Kidney glomerular epithelial cell (primary cell): ENCODE measurements around the gene RLF.

Experiments used
- DNase-seq: peaks from one replicate; lab custom pipeline; 2025; lab: John Stamatoyannopoulos, UW

RLF gene

DNA sequence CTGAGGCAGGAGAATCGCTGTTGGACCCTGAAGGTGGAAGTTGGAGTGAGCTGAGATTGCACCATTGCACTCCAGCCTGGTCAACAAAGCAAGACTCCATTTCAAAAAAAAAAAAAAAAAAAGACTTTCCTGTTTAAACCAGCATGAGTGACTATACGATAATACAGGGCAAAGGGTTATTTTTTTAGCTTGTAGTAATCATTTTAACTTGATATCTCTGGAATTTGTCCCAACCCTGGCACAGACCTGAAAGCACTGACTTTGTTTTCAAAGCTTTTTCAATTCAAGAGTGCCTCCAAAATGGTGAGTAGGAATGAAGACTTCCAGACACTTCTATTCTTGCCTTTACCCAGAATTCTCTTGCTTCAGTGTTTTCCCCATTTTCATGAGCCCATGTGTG lies 82.2 kb downstream of the RLF start:
- DNase-seq: no peak

DNA sequence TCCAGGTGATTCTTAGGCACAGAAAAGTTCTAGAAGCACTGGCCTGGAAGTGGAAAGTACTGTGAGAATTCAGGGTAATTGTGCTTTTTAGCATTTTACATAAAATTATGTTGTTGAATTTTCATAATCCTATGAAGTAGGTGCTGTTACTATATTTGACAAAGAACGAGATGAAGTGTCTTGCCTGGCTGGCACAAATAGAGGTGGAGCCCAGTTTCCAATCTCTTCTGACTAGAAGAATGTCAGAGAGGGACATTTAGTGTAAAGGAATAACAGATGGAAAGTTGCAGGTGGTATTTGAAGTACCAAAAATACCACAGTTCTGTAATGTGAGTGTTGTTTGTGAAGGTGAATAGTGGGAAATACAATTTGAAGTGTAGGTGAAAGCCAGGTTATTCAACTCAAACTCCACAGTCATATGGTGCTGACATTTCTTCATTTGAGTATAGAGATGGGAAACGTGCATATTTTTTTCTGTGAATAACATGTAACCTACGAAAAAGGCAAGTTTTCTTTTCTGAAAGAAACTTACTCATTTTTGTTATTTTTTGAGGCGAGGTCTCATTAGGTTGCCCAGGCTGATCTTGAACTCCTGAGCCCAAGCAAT lies 83.1 kb downstream of the RLF start:
- no peak for DNase-seq

DNA sequence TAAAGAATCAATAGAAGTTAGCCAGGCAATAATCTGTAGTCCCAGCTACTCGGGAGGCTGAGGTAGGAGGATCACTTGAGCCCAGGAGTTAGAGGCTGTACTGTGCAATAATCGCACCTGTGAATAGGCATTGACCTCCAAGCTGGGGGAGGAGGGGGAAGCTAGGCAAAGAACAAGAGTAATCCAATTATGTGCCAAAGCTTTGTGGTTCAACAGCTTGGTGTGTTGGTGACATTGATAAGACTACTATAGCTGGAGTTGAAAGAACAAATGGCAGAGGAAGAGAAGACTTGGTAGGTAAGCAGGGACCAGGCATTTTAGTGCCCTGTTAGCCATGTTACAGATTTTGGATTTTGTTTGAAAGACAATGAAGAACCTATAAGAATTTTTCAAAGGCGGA lies 84.5 kb downstream of the RLF start:
- DNase-seq: no peak

DNA sequence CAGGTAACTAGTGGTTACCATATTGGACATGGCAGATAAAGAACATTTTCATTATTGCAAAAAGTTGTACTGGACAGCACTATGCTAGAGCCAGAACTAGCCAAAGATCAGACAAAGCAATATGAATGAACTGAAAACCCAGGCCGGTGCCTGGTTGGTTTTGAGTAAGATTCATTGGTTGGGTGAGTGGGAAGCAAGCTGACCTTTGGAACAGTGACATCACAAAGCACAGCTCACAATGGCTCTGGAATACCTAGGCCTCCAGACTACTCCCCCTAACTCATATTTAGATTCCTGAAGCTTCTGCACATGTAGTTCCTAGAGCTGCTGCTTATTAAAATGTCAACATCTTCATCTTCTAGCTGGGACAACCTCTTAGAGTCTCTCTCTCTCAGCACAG lies 86.5 kb downstream of the RLF start, which contains the start of gene TMCO2:
TMCO2 (plus strand) TSS at position 283 of the 400 bp plus-strand sequence; CDS start at position 340, 57 bp downstream.
- DNase-seq: no peak

DNA sequence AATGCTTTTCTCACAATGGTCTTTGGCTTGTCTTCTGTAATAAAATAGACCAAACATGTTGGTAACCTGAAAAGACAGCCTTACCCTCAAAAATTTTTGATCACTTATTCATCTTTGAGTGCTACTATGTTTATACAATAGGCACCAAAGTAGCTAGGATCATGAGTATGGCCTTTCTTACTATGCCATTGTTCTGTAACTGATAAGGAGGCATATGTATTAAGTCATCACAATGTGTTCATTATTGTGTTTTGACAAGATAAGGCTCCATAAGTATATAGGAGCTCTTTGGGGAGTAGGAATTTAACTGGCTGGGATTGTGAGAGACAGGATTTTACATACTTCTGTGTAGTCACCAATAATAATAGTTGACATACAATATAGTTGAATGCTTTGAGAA lies 87.2 kb downstream of the RLF start:
- no peak for DNase-seq

DNA sequence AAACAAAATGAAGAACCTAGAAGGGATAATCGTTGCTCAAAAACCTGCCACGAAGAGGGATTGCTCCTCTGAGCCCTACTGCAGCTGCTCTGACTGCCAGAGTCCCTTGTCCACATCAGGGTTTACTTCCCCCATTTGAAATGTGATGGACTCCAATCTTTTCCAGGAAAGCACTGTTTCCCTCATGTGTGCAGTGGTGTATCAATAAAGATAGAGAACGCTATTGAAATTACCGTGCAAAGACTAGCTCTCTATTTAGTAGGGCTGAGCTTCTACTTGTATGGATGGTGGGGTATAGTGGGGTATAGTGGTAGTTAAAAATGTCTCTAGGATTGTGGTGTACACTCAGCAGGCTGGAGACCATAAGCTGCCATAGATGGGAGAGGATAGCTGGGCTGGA lies 90.3 kb downstream of the RLF start:
- DNase-seq: no peak

DNA sequence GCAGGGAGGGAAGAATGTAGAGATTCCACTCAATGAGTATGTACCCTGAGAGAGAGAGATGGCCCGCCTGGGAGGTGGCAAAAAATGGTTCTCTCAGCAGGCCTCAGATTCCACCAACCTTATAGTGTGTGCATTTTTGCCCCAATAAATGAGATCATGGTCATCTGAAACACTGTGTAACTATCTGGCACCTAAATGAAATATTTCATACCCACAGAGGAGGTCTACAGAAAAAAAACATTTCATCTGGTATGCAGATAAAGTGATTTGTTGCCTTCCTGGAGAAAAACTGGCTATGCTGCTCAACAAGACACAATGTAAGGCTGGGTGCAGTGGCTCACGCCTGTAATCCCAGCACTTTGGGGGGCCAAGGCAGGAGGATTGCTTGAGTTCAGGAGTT lies 91.4 kb downstream of the RLF start:
- DNase-seq: no peak

DNA sequence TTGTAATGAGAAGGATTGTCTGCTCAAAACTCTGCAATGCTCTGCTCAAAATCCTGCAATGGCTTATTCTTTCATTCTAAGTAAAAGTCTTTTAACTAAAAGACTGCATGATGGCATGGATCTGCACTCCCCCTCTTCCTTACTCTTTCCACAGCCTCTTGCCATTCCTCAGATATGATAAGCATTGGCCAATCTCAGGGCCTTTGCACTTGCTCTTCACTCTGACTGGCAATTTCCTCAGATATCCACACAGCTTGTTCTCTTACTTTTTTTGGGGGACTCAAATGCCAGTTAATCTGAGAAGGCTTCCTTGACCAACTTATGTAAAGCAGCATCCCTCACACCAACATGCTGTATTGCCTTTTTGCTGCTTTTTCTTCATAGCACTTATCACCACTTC lies 94.0 kb downstream of the RLF start:
- DNase-seq: no peak

DNA sequence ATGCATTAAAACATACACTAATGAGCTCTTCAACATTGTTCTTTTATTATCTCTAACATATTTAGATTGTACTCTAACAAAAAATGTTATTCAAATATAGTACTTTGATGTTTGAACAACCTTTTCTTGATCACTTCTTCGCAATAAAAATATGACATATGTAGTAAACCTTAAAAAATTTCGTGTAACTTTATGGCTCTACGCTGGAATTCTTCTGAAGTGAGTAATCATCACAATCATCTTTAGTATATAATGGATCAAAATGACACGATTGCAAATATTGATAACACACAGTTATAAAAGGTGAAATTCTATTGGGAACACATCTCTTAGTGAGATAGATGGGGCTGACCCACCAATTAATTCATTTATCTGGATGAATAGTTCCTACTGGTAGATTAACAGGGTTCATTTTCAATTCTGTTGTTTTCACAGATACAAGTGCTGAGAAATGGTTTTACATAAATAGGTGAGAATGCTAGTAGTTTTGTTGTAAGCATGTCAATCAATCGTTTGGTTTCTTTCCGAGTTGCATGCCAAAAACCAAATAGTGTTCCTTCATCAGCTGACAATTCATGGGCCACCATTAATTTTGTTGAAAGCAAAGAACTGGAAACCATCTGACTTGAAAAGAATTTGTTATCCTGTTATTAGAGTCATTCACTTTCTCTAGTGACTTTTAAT lies 95.4 kb downstream of the RLF start:
- DNase-seq: no peak

DNA sequence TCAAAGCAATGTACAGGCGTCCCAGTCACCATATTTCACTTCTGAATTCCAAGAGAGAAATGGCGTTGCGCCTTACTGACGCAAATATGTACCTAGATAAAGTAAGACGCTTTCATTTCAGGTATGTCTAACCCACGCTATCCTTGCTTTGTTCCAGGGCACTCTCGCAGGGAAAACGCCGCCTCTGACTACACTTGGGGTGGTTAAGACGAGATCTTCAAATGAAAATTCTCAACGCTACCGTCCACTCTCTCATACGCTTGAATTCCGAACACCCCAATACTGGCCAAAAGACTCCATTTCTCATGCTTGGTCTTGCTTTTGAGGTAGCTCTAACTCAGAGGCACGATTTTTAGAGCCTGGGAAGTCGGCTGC lies 96.1 kb downstream of the RLF start:
- peak; percentile 71 for DNase-seq

DNA sequence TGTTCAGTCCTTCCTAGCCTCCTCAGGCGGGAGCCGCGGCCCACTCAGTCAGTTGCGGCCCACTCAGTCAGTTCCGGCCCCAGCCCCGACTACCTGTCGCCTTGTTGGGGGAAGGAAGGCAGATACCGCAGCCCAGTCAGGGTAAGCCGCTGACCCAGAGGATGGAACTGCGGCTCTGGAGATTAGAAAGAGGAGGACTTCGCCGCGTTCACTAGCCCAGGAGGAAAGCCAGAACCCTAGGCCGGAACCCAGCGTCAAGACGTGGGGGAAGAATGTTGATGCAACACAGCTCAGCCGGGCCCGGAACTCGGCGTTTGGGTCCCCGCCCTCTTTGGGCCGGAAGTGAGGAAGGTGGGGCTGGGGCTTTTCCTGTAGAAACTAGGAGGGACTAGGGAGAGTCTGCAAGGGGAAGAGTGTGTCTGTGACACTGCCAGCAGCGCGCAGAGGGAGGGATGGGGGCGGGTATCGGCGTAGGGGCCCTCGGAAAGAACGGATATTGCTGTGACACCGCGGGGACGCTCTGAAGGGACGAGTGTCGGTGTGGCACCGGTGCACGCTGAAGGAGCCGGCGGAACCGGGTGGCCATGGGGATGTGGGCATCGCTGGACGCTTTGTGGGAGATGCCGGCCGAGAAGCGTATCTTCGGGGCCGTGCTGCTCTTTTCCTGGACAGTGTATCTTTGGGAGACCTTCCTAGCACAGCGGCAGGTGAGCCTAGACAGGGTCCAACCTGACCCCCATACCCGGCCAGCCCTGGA lies 96.7 kb downstream of the RLF start, which contains the start of gene ZMPSTE24:
ZMPSTE24 (plus strand) TSS at position 549 of the 757 bp plus-strand sequence; CDS start at position 585, 36 bp downstream.
- peak; percentile 94 for DNase-seq

DNA sequence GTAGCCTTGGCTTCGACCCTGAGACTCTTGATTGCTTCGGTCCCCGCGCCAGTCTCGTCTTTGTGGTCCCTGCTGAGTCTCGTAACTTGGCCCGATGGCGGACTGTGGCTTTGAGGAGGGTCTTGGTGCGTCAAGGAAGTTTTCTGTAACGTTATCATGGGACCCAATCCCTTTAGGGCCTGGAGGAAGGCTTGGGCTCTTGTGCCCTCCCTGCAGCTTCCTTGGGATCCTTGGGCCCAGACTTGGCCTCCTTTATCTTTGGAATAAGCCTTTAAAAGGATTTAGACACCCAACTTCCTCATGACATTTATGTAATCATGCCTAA lies 97.2 kb downstream of the RLF start:
- DNase-seq: no peak

DNA sequence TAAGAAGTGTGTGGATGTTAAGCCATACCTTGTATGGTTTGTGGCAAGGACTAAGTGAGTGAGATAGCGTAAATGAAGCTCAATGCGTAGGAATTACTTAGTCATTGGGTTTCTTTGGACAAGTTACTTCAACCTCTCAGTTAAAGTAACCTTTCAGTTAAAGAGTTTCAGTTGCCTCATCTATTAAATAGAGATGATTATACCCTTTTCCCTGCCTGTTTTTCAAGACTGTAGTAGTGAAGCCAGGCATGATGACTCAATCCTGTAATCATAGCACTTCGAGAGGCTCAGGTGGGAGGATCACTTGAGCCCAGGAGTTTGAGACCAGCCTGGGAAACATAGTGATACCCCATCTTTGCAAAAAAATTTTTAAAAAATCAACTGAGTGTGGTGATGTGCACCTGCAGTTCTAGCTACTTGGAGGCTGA lies 103.2 kb downstream of the RLF start:
- DNase-seq: no peak

DNA sequence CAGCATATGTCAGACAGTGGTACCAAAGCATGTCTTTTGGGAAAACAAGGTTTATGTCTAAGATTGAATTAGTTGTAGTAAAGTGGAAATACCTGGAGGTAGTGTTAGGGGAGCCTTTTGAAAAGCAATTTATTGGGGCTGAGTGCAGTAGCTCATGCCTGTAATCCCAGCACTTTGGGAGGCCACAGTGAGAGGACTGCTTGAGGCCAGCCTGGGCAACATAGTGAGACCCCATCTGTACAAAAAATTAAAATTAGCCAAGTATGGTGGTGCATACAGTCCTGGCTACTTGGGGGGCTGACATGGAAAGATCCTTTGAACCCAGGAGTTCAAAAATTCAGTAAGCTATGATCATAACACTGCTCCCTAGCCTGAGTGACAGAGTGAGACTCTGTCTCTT lies 104.1 kb downstream of the RLF start:
- DNase-seq: no peak

DNA sequence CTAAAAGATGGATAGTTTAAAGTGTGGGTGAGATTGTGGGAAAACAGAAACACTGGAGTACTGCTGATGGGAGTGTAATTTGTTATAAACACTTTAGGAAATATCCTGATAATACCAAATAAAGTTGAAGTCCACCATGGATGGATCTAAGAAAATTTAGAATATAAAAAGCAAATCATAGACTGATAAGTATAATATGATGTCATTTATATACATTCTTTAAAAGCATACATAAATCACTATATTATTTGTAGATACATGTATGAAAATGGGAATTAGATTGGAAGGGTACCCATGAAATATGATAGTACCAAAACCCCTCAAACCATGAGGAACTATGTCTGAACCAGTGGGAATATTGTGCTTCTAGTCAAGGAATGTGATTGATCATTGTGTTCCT lies 104.7 kb downstream of the RLF start:
- DNase-seq: no peak

DNA sequence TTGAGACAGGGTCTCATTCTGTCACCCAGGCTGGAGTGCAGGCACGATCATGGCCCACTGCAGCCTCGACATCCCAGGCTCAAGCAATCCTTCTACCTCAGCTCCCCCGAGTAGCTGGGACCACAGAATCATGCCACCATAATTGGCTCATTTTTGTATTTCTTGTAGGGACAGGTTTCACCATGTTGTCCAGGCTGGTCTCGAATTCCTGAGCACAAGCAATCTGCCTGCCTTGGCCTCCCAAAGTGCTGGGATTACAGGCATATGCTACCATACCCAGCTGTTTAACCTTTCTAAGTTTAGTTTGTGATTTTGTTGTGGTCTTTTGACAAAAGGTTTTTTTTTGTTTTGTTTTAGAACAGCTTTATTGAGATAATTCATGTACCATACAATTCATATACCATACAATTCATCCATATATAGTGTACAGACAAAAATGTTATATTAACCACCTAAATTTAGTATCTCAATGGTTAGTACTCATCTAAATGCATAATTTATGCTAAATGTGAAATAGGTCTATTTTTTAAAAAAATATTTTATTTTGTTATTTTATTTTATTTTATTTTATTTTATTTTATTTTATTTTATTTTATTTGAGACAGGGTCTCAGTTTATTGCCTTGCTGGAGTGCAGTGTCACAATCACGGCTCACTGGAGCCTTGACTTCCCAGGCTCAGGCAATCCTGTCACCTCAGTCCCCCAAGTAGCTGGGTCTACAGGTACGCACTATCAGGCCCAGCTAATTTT lies 105.8 kb downstream of the RLF start:
- no peak for DNase-seq

DNA sequence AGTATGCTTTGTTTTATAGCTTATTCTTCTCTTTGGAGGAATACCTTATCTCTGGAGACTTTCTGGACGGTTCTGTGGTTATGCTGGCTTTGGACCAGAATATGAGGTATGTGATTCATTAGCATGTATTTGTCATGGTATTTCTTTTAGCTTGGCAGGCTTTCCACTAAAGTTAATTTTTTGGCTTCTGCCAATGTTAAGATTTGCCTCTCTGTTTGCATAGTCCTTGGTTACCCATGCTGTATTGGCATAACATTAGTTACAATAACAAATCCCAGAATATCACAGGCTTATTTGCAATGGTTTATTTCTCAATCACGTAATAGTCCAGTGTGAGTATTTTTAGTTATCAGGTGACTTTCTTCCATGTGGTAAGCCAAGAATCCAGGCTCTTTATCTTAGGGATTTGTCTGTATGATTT lies 106.6 kb downstream of the RLF start:
- DNase-seq: peak; percentile 79

DNA sequence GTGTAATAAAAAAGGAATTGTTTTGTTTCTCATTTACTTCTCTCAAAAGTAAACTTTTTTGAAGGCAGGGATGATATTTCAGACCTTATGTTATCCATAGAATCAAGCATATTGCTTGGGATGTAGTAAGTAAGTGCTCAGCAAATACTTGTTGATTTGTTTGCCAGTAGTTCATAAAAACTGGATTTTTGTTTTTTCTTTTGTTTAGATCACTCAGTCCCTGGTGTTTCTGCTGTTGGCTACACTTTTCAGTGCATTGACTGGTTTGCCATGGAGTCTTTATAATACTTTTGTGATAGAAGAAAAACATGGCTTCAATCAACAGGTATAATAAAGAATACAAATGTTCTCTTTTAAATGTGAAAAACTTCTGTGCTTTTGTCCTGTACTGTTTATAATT lies 107.0 kb downstream of the RLF start:
- DNase-seq: no peak

DNA sequence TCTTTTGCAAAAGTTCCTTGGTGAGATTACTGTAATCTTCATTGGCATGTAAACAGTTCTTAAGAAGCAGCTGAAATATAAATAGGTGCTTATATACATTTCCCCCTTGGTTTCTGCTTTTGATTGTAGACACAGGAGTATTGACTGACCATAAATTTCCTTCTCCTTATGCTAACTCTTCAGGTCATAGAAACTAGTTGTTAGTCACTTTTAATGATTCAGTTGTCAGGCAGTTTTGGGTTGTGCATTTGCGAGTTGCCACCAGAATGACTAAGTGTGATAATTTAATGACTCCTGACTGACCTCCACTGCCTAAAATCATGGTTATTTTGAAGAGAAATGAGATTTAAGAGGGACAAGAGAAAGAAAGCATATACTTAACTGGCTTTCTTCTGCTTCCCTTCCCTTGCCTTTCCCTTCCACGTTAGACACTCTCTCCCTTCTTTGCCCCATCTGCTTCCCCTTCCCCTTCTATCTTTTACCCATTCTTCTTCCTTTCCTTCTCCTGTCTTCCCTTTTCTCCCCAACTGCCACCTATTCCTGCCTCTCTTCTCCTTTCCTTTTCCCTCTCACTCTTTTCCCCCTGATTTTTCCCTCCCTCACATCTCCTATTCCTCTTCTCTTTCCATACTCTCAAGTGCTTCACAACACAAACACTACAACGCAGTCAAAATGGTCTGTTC lies 109.1 kb downstream of the RLF start:
- no peak for DNase-seq

DNA sequence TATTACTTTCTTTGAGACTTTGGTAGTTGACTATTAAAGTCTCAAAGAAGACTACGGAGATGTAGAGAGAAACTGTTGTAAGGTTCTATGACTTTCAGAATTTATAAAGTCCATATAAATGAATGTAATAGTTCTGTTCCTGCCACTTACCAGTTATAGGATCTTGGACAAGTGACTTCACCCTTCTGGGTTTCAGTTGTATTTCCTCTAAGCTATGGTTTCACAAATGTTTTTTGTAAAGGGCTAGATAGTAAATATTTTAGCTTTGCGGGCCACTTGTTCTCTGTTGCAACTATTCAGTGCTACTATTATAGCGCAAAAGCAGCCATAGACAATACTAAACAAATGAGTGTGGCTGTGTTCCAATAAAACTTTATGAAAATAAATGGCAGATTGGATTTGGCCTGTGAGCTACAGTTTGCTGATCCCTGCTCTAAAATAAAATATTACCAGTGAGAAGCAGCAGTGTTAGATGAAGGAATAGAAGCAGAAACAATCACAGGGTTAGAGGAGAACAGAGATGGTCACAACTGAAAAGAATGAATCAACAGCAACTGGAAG lies 111.5 kb downstream of the RLF start:
- no peak for DNase-seq

DNA sequence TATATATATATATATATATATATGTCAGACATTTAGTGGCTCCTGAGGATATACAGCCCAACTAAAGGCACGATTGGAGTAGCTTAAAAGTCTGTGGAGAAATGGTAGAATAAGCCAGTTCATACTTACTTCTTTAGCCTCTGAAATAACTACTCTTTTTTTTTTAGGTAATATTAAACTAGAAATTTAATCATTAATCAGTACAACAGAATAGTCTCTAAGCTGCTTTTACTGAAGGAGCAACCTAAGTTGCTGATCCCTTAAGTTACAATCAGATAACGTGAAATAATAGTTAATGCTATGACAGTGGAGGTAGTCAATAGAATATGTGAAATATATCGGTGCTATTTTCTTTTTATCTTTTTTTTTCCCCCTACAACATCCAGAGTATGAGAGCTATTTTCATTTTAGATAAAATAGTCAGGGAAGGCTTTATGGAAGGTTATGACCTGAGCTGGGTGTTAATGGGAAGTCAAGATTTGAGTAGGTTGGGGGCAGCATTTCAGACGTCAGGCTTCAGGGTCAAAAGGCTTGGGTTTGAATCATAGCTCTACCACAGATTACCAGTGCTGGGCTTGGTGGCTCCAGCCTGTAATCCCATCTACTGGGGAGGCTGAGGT lies 112.5 kb downstream of the RLF start:
- DNase-seq: peak; percentile 33
